ENCODE data around the gene SEC14L1.
"Not testable (repeated sequence)": the region's sequence is repeated elsewhere in the genome, so short reads cannot be mapped to it uniquely, and the experiment has no call there.

- TF ChIP-seq ZNF341 (tag by site-specific recombination; IDR thresholded peaks at IDR 0.05; ENCODE audit: low read depth); KLF16 (tag by site-specific recombination; IDR thresholded peaks at IDR 0.05); CTCF (tag by site-specific recombination; IDR thresholded peaks at IDR 0.05); ZNF184 (tag by site-specific recombination; IDR thresholded peaks at IDR 0.05); MZF1 (tag by site-specific recombination; IDR thresholded peaks at IDR 0.05; ENCODE audit: borderline replicate concordance); ZNF549 (tag by site-specific recombination; IDR thresholded peaks at IDR 0.05); ZNF311 (tag by site-specific recombination; IDR thresholded peaks at IDR 0.05; ENCODE audit: borderline replicate concordance); ZNF112 (tag by site-specific recombination; IDR thresholded peaks at IDR 0.05); ZNF530 (tag by site-specific recombination; IDR thresholded peaks at IDR 0.05; ENCODE audit: low read depth); ZNF558 (tag by site-specific recombination; IDR thresholded peaks at IDR 0.05); ZBTB7A (tag by site-specific recombination; IDR thresholded peaks at IDR 0.05; ENCODE audit: low read depth): not testable (repeated sequence)
- TF ChIP-seq, protein P1, sequence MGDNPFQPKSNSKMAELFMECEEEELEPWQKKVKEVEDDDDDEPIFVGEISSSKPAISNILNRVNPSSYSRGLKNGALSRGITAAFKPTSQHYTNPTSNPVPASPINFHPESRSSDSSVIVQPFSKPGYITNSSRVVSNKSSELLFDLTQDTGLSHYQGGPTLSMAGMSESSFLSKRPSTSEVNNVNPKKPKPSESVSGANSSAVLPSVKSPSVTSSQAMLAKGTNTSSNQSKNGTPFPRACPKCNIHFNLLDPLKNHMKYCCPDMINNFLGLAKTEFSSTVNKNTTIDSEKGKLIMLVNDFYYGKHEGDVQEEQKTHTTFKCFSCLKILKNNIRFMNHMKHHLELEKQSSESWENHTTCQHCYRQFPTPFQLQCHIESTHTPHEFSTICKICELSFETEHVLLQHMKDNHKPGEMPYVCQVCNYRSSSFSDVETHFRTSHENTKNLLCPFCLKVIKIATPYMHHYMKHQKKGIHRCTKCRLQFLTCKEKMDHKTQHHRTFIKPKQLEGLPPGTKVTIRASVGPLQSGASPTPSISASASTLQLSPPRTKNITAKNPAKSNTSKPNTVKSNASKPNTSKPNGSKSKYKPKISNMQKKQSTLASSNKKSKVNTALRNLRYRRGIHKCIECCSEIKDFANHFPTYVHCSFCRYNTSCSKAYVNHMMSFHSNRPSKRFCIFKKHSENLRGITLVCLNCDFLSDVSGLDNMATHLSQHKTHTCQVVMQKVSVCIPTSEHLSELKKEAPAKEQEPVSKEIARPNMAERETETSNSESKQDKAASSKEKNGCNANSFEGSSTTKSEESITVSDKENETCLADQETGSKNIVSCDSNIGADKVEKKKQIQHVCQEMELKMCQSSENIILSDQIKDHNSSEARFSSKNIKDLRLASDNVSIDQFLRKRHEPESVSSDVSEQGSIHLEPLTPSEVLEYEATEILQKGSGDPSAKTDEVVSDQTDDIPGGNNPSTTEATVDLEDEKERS (tag by site-specific recombination; IDR thresholded peaks at IDR 0.05) = not testable (repeated sequence)
These were observed 38.2 kb upstream of the SEC14L1 start for GRCh38 chr17:77102411-77103134.
